CD4-positive, alpha-beta T cell (primary cell): Measurements from ENCODE around the gene PCDH9. TPM values are rescaled to one million over a fixed set of nuclear protein-coding genes. Genes with fewer than 3 reads are reported as not detected.

Experiments used
- ATAC-seq: fragments of 200-7000 bp; cut with Tn5 transposase; one replicate; pipeline ENCODE4 v1.10.0; 2022; ENCODE audit warnings: mild to moderate bottlenecking; ENCODE audit not compliant: poor library complexity
- CTCF ChIA-PET: fragments of 350-600 bp; sonication (Branson Sonifier 250); formaldehyde crosslinking; loops from one replicate; lab custom pipeline; 2021; ENCODE audit warnings: antibody characterized with exemption, inconsistent platforms; lab: Charles Lee
- POLR2A ChIA-PET: fragments of 350-600 bp; sonication (Branson Sonifier 250); formaldehyde crosslinking; loops from one replicate; lab custom pipeline; 2021; ENCODE audit warnings: antibody characterized with exemption, inconsistent platforms; lab: Charles Lee
- DNase-seq, 14 experiments: peaks; one replicate each; pipeline ENCODE4 v3.0.0-alpha.2; 2013 to 2020; ENCODE audit warnings: mixed read lengths in 2 of 14
- H3K27ac ChIP-seq, 2 donors: one replicate each; pipeline versions ENCODE4 v1.5.1 to v1.7.0; 2013; ENCODE audit warnings: low read length in 2 of 2, low read depth in 1 of 2, mild to moderate bottlenecking in 1 of 2
- H3K27me3 ChIP-seq, 2 experiments: 1 replicate in 1 of 2; 2 replicates in 1 of 2; pipeline versions ENCODE4 v1.6.1 to v1.7.0; 2013; ENCODE audit warnings: low read length in 2 of 2, control low read depth in 1 of 2, mild to moderate bottlenecking in 1 of 2, moderate library complexity in 1 of 2; ENCODE audit not compliant: insufficient read depth in 2 of 2, control insufficient read depth in 1 of 2
- H3K36me3 ChIP-seq: one replicate; pipeline ENCODE4 v1.6.1; 2013; ENCODE audit warnings: low read length, control low read depth; ENCODE audit not compliant: insufficient read depth
- H3K4me1 ChIP-seq: one replicate; pipeline ENCODE4 v1.6.1; 2013; ENCODE audit warnings: low read length, control low read depth; ENCODE audit not compliant: insufficient read depth
- H3K4me3 ChIP-seq: one replicate; pipeline ENCODE4 v1.5.1; 2013; ENCODE audit warnings: mild to moderate bottlenecking, low read length, moderate library complexity
- H3K9me3 ChIP-seq, 2 experiments: 1 replicate in 1 of 2; 2 replicates in 1 of 2; pipeline versions ENCODE4 v1.6.1 to v1.7.0; 2013; ENCODE audit warnings: low read length in 2 of 2, mild to moderate bottlenecking in 2 of 2, control low read depth in 1 of 2, moderate library complexity in 1 of 2; ENCODE audit not compliant: control insufficient read depth in 1 of 2, insufficient read depth in 1 of 2
- H3K27ac Mint-ChIP-seq: one replicate; pipeline ENCODE4 v1.8.0; 2020; ENCODE audit warnings: mixed read lengths
- H3K27me3 Mint-ChIP-seq: one replicate; pipeline ENCODE4 v1.8.0; 2021; ENCODE audit warnings: mixed read lengths
- H3K36me3 Mint-ChIP-seq: one replicate; pipeline ENCODE4 v1.8.0; 2021; ENCODE audit warnings: low read depth, mixed read lengths
- H3K4me1 Mint-ChIP-seq: one replicate; pipeline ENCODE4 v1.8.0; 2021; ENCODE audit warnings: low read depth, mixed read lengths
- H3K4me3 Mint-ChIP-seq: one replicate; pipeline ENCODE4 v1.8.0; 2020; ENCODE audit warnings: mild to moderate bottlenecking, mixed read lengths
- H3K9me3 Mint-ChIP-seq: one replicate; pipeline ENCODE4 v1.8.0; 2020; ENCODE audit warnings: mixed read lengths
- intact Hi-C, 2 experiments: fragments of 100-400 bp; cut with DNase I in 1 of 2; cut with micrococcal nuclease in 1 of 2; formaldehyde crosslinking; loops; one replicate each; pipeline versions ENCODE4 v1.15.1 to v1.9.0; 2023 to 2025; cut with DNase I, micrococcal nuclease
- total RNA-seq, 174 experiments: library from RNA in 2 of 174; stranded (reverse) in 2 of 174; gene quantifications; one replicate each; pipeline ENCODE4 v1.2.3 and lab custom pipeline; 2021 to 2026
- TF ChIP-seq, protein P1 (sequence below): fragments of 200-600 bp; IDR thresholded peaks from one replicate; pipeline ENCODE4 v1.8.0; 2022; ENCODE audit warnings: antibody characterized with exemption, mild to moderate bottlenecking

PCDH9 gene
- total RNA-seq, 2 experiments from 2014 or later: 0.08 to 0.19 TPM

DNA sequence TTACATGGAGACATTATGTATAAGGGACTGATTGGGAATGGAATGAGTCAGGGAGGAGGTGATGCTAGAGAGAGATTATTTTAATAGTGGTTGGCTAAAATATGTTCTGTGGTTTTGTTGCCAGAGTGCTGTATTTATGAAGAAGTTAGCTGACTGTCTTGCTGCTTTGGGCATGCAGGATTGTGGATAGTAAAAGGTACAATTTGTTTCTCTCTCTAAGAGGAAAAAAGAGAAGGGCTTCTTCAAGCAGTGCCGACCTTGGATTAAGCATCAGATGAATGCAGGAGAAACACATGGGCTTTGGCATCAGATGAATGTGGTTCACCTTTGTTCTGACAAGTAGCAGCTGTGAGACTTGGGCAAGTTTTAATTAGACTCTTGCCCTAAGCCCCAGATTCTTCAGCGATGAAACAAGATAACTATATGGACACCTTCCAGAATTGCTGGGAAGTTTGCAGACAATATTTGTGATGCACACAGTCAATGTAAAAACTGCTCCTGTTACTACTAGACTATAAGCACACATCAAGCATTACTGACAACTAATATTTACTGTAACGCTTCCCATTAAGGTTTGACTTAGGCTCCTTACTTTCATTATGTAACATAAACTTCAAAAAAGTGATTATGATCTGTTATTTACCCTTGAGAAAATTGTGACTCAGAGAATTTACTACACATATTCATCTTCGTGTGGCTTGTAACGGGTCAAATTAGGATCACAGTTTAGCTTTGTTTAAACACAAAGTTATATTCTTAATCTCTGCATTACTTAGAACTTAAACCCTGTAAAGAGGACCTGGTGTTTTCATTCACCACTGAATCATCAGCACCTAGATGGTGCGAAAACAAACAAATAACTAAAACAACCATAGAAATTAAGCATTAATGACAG lies 824.0 kb downstream of the PCDH9 start:
- POLR2A ChIA-PET: no interaction called here
- no peak overlapping the region for H3K27ac Mint-ChIP-seq

DNA sequence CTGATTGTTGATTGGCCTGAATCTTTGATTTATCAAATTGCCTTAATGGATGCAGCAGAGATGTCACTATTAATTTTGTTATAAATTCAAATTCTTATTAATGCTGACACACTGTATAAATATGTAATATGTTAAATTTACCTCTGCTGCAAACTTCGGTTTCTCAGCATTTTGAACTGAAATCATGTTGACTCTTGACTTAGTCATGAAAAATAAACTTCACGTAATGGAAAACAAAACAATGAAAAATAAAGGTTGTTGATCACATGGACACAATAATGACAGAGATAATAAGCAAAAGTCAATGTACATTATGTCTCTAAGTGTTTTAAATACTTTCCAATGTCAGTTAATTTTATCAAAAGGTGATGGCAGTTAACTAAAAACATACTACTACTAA lies 827.6 kb downstream of the PCDH9 start:
- no peak overlapping the region for H3K4me3 ChIP-seq
- Mint-ChIP-seq H3K36me3 (no peaks in the 10 kb centered on the region), H3K4me3 (no peak overlapping the region), H3K4me1 (no peaks in the 10 kb centered on the region), H3K27me3 (no peaks in the 10 kb centered on the region), H3K9me3 (peaks cover 2% of the 10 kb centered on the region), H3K27ac (no peak overlapping the region)
- no peaks in the 10 kb centered on the region for H3K36me3 ChIP-seq
- intact Hi-C loops: no loop called here
- ATAC-seq: no peak
- ChIA-PET POLR2A (no interaction called here), CTCF (interaction anchor here (1.1 kb wide), 1 partner anchor 10 kb away, joined by 3 read pairs; no protein-coding TSS in a partner anchor)
- TF ChIP-seq, protein P1, sequence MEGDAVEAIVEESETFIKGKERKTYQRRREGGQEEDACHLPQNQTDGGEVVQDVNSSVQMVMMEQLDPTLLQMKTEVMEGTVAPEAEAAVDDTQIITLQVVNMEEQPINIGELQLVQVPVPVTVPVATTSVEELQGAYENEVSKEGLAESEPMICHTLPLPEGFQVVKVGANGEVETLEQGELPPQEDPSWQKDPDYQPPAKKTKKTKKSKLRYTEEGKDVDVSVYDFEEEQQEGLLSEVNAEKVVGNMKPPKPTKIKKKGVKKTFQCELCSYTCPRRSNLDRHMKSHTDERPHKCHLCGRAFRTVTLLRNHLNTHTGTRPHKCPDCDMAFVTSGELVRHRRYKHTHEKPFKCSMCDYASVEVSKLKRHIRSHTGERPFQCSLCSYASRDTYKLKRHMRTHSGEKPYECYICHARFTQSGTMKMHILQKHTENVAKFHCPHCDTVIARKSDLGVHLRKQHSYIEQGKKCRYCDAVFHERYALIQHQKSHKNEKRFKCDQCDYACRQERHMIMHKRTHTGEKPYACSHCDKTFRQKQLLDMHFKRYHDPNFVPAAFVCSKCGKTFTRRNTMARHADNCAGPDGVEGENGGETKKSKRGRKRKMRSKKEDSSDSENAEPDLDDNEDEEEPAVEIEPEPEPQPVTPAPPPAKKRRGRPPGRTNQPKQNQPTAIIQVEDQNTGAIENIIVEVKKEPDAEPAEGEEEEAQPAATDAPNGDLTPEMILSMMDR: no peak
- no peak overlapping the region for H3K27ac ChIP-seq
- H3K27me3 ChIP-seq: no peaks in the 10 kb centered on the region
- H3K9me3 ChIP-seq: no peaks in the 10 kb centered on the region
- H3K4me1 ChIP-seq: no peaks in the 10 kb centered on the region
- no peak for DNase-seq

More for the DNA sequence above, 824.0 kb downstream of the PCDH9 start:
- Mint-ChIP-seq H3K27me3 (no peaks in the 10 kb centered on the region), H3K4me1 (no peaks in the 10 kb centered on the region), H3K36me3 (no peaks in the 10 kb centered on the region), H3K9me3 (peaks cover 2% of the 10 kb centered on the region), H3K4me3 (no peak overlapping the region)
- no peak overlapping the region for H3K4me3 ChIP-seq
- CTCF ChIA-PET: no interaction called here
- peaks cover 0 to 3% of the 10 kb centered on the region in 2 experiments for H3K9me3 ChIP-seq
- TF ChIP-seq, protein P1: no peak
- H3K4me1 ChIP-seq: no peaks in the 10 kb centered on the region
- intact Hi-C loops: no loop called here
- H3K27ac ChIP-seq: no peak overlapping the region
- no peak for ATAC-seq
- no peaks in the 10 kb centered on the region for H3K36me3 ChIP-seq
- H3K27me3 ChIP-seq: no peaks in the 10 kb centered on the region
- no peak for DNase-seq

DNA sequence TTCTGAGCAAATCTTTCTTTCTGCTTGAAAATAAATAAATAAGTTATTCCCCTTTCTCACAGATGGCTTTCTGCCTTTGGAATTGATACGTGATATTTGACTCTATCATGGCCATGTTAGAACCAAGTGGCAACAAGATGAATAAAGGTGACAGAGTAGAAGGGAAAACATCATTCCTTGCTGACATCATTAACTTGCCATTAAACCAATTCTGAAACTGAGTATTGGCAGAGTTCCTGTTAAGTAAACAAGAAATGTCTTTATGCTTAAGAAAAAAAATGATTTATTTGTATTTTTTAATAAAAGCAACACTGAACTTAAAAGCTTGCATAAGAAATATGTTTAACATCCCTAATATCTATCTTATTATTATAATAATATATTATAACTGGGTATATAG lies 828.1 kb downstream of the PCDH9 start:
- no peak for ATAC-seq
- TF ChIP-seq, protein P1: no peak
- Histone ChIP-seq H3K27ac (no peak overlapping the region), H3K4me3 (no peak overlapping the region), H3K9me3 (no peaks in the 10 kb centered on the region), H3K27me3 (no peaks in the 10 kb centered on the region), H3K4me1 (no peaks in the 10 kb centered on the region), H3K36me3 (no peaks in the 10 kb centered on the region)
- Mint-ChIP-seq H3K9me3 (peaks cover 2% of the 10 kb centered on the region), H3K4me3 (no peak overlapping the region), H3K27ac (no peak overlapping the region), H3K36me3 (no peaks in the 10 kb centered on the region), H3K4me1 (no peaks in the 10 kb centered on the region), H3K27me3 (no peaks in the 10 kb centered on the region)
- DNase-seq: no peak
- ChIA-PET POLR2A (no interaction called here), CTCF (no interaction called here)
- intact Hi-C loops: no loop called here
